HG02623 (cell line): ENCODE measurements around the gene ZMIZ2.
"Not testable (repeated sequence)": the region's sequence is repeated elsewhere in the genome, so short reads cannot be mapped to it uniquely, and the experiment has no call there.

Experiments used
- ATAC-seq: cut with Tn5 transposase; IDR thresholded peaks from one replicate; pipeline ENCODE4 v1.9.1; 2021; ENCODE audit warnings: moderate library complexity; ENCODE audit not compliant: unreplicated experiment

ZMIZ2 gene

DNA sequence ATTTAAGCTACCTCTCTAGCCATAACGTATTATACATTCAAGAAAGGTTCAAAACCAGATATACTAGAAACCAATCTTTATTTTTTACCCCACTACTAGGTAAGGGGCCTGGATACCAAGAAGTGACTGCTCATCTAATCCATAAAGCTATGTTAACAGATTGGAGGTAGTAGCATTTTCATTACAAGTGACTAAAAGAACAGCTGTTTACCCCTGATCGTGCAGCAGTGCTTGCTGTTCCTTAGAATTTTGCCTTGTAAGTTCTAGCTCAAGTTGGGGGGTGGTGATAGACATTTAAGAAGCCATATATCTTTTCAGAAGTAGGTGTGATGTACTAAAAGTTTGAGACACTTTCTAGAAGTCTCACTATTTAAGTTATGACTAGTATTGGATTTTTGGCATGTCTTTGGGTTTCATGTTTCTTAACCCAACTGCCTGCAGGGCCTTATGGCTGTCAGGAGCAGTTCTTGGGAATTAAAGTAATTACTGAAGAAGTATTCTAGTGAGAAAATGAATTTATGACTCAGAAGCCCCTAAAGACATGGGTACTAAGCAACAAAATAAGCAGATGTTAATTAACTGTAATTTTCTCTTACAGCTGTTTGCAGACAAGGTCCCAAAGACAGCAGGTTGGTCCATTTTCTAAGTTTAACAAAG is 50.1 kb downstream of the ZMIZ2 start:
- ATAC-seq, result no peak

DNA sequence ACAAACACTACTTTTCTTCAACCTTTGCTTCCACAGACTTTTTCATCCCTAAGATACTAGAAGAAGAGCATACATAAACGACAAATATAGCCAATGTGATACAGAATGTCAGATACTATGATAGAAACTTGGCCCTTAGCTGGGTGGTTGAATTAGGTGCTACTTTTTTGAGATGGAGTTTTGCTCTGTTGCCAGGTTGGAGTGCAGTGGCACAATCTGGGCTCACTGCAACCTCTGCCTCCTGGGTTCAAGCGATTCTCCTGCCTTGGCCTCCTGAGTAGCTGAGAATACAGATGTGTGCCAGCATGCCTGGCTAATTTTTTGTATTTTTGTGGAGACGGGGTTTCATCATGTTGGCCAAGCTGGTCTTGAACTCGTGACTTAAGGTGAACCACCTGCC is 51.3 kb downstream of the ZMIZ2 start:
- no peak for ATAC-seq

DNA sequence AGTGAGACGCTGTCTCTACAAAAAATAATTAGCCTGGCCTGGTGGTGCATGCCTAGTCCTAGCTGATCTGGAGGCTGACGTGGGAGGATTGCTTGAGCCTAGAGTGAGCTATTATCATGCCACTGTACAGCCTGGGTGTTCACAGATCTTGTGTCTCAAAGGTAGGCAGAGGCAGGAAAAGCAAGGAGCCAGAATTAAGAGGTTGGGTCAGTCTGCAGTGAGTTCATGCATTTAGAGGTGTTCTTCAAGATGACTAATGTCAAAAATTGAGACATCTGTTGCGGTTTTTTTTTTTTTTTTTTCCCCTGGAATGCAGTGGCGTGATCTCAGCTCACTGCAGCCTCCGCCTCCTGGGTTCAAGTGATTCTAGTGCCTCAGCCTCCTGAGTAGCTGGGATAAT is 53.2 kb downstream of the ZMIZ2 start:
- no peak for ATAC-seq

DNA sequence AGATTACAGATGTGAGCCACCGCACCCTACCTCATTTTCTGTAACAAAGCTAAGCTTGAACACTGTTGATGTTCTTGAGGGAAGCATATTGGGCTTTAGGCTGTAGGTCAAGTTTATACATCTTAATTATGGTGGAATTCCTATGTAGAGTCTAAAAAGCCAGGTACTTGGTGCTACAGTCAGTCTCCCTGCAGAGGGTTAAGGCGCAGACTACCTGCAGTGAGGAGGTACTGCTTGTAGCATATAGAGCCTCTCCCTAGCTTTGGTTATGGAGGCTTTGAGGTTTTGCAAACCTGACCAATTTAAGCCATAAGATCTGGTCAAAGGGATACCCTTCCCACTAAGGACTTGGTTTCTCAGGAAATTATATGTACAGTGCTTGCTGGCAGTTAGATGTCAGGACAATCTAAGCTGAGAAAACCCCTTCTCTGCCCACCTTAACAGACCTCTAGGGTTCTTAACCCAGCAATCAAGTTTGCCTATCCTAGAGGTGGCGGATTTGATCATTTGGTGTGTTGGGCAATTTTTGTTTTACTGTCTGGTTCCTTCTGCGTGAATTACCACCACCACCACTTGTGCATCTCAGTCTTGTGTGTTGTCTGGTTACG is 53.9 kb downstream of the ZMIZ2 start:
- ATAC-seq, result no peak

DNA sequence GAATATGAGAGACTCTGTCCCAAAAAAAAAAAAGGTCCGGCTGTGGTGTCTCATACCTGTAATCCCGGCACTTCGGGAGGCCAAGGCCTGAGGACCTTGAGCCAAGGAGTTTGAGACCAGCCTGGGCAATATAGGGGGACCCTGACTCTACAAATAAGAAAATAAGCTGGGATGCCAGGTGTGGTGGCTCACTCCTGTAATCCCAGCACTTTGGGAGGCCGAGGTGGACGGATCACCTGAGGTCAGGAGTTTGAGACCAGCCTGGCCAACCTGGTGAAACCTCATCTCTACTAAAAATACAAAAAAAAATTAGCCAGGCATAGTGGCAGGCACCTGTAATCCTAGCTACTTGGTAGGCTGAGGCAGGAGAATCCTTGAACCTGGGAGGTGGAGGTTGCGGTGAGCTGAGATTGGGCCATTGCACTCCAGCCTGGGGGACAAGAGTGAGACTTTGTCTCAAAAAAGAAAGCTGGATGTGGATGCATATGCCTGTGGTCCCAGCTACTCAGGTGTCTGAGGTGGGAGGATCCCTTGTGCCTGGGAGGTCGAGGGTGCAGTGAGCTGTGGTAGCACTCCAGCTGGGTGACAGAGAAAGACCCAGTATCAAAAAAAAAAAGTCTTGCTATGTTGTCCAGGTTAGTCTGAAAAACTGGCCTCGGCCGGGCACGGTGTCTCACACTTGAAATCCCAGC is 55.3 kb downstream of the ZMIZ2 start:
- not testable (repeated sequence) for ATAC-seq

DNA sequence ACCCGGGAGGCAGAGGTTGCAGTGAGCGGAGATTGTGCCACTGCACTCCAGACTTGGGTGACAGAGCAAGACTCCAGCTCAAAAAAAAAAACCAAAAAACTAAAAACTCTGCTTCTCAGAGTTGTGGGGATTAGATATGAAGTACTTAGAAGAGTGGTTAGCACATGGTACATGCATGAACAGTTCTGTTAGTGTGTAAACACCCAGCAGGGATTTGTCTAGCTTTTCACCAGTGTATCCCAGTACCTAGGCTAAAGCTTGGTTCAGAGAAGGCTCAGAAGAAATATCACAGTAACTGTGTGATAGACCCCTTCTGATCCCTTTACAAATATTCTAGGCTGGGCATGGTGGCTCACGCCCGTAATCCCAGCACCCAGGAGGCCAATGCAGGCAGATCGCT is 57.3 kb downstream of the ZMIZ2 start:
- ATAC-seq, result no peak

DNA sequence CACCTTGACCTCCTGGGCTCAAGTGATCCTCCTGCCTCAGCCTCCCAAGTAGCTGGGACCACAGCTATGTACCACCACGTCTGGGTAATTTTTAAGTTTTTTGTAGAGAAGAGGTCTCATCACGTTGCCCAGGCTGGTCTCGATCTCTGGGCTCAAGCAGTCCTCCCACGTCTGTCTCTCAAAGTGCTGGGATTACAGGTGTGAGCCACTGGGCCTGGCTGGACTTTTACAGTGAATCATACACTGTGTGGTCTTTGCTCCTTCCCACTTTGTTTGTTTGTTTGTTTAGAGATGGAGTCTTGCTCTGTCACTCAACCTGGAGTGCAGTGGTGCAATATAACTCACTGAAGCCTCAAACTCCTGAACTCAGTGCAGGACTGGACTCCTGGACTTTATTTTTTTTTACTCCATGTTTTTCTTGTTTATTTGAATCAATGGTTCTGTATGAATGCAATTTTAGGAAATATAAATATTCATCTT is 60.3 kb downstream of the ZMIZ2 start:
- ATAC-seq, result no peak

DNA sequence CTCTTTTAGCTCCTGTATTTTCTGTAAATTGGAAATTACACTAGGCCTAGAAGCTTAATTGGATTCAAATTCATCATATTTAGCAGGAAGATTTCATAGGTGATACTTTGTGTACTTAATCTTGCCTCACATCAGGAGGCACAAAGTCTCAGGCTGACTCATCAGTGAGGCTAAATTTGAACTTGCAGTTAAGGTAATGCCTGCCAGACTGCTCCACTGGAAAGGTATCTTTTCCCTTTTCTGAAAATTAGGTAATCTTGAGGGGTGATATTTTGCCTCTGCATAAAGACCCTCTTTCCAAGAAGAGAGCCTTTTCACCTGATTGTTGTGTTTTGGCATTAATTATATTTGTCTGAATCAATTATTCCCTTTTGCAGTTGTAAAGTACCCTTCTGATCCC is 62.4 kb downstream of the ZMIZ2 start:
- ATAC-seq, result no peak

DNA sequence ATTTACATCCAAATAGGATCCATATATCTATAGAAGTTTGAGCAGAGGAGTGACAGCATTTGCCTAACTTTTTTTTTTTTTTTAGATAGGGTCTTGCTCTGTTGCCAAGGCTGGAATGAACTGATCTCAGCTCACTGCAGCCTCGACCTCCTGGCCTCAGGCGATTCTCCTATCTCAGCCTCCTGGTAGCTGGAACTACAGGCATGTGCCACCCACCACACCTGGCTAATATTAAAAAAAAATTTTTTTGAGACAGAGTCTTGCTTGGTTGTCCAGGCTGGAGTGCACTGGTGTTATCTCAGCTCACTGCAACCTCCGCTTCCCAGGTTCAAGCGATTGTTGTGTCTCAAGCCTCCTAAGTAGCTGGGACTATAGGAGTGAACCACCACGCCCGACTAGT is 62.9 kb downstream of the ZMIZ2 start:
- ATAC-seq, result no peak

DNA sequence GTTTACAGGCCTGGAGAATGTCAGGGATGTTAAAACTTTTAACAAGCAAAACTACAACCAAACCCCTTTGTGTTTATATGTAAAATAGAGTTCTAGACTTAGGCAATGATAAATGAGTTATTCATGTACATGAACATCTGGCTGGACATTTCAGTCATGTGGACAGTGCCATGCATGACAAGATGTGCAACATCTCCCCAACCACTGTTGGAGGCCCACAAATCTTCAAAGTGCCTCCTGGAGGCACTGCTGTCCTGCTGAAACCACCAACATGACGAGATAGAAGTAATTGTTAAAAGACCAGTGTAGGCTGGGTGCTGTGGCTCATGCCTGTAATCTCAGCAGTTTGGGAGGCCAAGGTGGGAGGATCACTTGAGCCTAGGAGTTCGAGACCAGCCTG is 66.3 kb downstream of the ZMIZ2 start:
- no peak for ATAC-seq

DNA sequence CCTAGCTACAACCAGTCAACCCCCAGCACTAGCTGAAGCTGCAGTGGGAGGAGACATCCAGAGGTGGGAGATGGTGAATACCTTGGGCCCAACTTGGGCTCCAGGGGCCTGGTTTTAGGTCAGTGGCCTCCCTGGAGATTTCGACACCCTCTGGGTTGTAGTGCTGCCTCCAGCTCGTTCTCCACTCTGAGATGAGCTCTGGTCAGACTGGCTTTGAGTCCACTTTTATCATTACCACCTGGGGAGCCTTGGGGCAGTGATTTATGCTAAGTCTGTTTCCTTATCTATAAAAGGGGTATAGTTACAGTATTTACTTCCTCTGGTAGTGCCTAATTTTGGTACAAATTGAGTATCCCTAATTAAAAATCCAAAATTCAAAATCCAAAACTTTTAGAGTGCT is 70.6 kb downstream of the ZMIZ2 start:
- ATAC-seq, result no peak
